GM21528 (cell line): ENCODE results near the gene SYNGR1.
"Not testable (repeated sequence)": the region's sequence is repeated elsewhere in the genome, so short reads cannot be mapped to it uniquely, and the experiment has no call there.

Experiments used
- ATAC-seq: cut with Tn5 transposase; IDR thresholded peaks from one replicate; pipeline ENCODE4 v1.9.1; 2021; ENCODE audit warnings: mild to moderate bottlenecking, moderate library complexity; ENCODE audit not compliant: unreplicated experiment, low FRiP score

Gene SYNGR1

GRCh38 chr22:39349506-39349966 lies 255 bp upstream of the SYNGR1 start:
- no peak for ATAC-seq

- no peak for ATAC-seq
Observed at GRCh38 chr22:39350757-39351688, 1.2 kb downstream of the SYNGR1 start.

- ATAC-seq: no peak
Observed at GRCh38 chr22:39351689-39352214, 2.0 kb downstream of the SYNGR1 start.

- no peak for ATAC-seq
Observed at GRCh38 chr22:39352306-39352891, 2.6 kb downstream of the SYNGR1 start.

- no peak for ATAC-seq
Observed at GRCh38 chr22:39353346-39353745, 3.6 kb downstream of the SYNGR1 start.

GRCh38 chr22:39355080-39355479 lies 5.3 kb downstream of the SYNGR1 start:
- no peak for ATAC-seq

GRCh38 chr22:39355805-39356204 lies 6.0 kb downstream of the SYNGR1 start:
- ATAC-seq: not testable (repeated sequence)

- no peak for ATAC-seq
Observed at GRCh38 chr22:39356464-39356863, 6.7 kb downstream of the SYNGR1 start.

- not testable (repeated sequence) for ATAC-seq
Observed at GRCh38 chr22:39357110-39358108, 7.6 kb downstream of the SYNGR1 start.

- not testable (repeated sequence) for ATAC-seq
Observed at GRCh38 chr22:39358197-39358596, 8.4 kb downstream of the SYNGR1 start.

- no peak for ATAC-seq
Observed at GRCh38 chr22:39359659-39360195, 9.9 kb downstream of the SYNGR1 start.

GRCh38 chr22:39360242-39360641 lies 10.5 kb downstream of the SYNGR1 start:
- no peak for ATAC-seq

GRCh38 chr22:39360674-39361413 lies 11.1 kb downstream of the SYNGR1 start:
- ATAC-seq: no peak

- no peak for ATAC-seq
Observed at GRCh38 chr22:39361496-39361895, 11.7 kb downstream of the SYNGR1 start.

- no peak for ATAC-seq
Observed at GRCh38 chr22:39362271-39362670, 12.5 kb downstream of the SYNGR1 start.

- no peak for ATAC-seq
Observed at GRCh38 chr22:39362932-39363331, 13.1 kb downstream of the SYNGR1 start.

- ATAC-seq: no peak
Observed at GRCh38 chr22:39363751-39364515, 14.1 kb downstream of the SYNGR1 start.

GRCh38 chr22:39364714-39365491 lies 15.1 kb downstream of the SYNGR1 start:
- no peak for ATAC-seq
